BJ (cell line): ENCODE results near the gene UBN2. TPM values are rescaled to one million over a fixed set of nuclear protein-coding genes. Genes with fewer than 3 reads are reported as not detected.
"Not testable (repeated sequence)": the region's sequence is repeated elsewhere in the genome, so short reads cannot be mapped to it uniquely, and the experiment has no call there.

ENCODE experiments used
- CTCF ChIA-PET: fragments of 350-600 bp; formaldehyde crosslinking; extraction: SDS; loops from one replicate; lab custom pipeline; 2021; ENCODE audit warnings: antibody characterized with exemption, inconsistent platforms; lab: Yijun Ruan, JAX
- POLR2A ChIA-PET: fragments of 300-600 bp; sonication (Branson Sonifier 250); formaldehyde crosslinking; extraction: SDS; loops from one replicate; lab custom pipeline; 2021; ENCODE audit warnings: antibody characterized with exemption; lab: Charles Lee
- DNase-seq: peaks from one replicate; pipeline ENCODE4 v3.0.0-alpha.2; 2011; ENCODE audit warnings: low read depth
- H3K27me3 ChIP-seq: 2 replicates; pipeline ENCODE4 v1.6.0; 2011; ENCODE audit warnings: low read length; ENCODE audit not compliant: control insufficient read depth, insufficient read depth
- H3K36me3 ChIP-seq: 2 replicates; pipeline ENCODE4 v1.5.1; 2011; ENCODE audit warnings: low read length; ENCODE audit not compliant: control insufficient read depth, insufficient read depth
- H3K4me3 ChIP-seq: 2 replicates; pipeline ENCODE4 v1.5.1; 2011; ENCODE audit warnings: low read depth, mild to moderate bottlenecking, control low read depth, low read length
- CTCF ChIP-seq: IDR thresholded peaks from 2 replicates; pipeline ENCODE4 v1.5.1; 2011; ENCODE audit warnings: low read depth, mild to moderate bottlenecking, control low read depth, inconsistent platforms, low read length, moderate library complexity; ENCODE audit not compliant: insufficient read depth
- polyA plus RNA-seq: library from polyadenylated mRNA; depleted of rRNA; stranded (reverse); fragments of >200 nt; gene quantifications from 2 replicates; pipeline ENCODE4 v1.2.3, GENCODE V29; 2011

UBN2 gene
- polyA plus RNA-seq, 1 experiment, result 1.8 TPM

GRCh38 chr7:139332697-139333359 is 101.8 kb downstream of the UBN2 start:
- POLR2A ChIA-PET, result no interaction called here
- TF ChIP-seq CTCF, result no peak
- CTCF ChIA-PET, result interaction anchor here (0.6 to 1.0 kb wide), 3 partner anchors 9 to 225 kb away, joined by 3 to 4 read pairs (median 4); no protein-coding TSS in a partner anchor

GRCh38 chr7:139333443-139333842 is 102.4 kb downstream of the UBN2 start:
- DNase-seq, H3K36me3 ChIP-seq, H3K27me3 ChIP-seq, H3K4me3 ChIP-seq, POLR2A ChIA-PET: not testable (repeated sequence)
- CTCF ChIA-PET, result interaction anchor here (0.9 kb wide), 1 partner anchor 13 kb away, joined by 3 read pairs; no protein-coding TSS in a partner anchor

More at GRCh38 chr7:139332697-139333359, 101.8 kb downstream of the UBN2 start:
- H3K27me3 ChIP-seq, result no peaks in the 10 kb centered on the region
- no peak for DNase-seq
- H3K36me3 ChIP-seq, result no peaks in the 10 kb centered on the region
- H3K4me3 ChIP-seq, result no peak overlapping the region

- DNase-seq, result no peak
- POLR2A ChIA-PET, result no interaction called here
- Histone ChIP-seq H3K27me3 (no peaks in the 10 kb centered on the region), H3K4me3 (no peak overlapping the region), H3K36me3 (no peaks in the 10 kb centered on the region)
- TF ChIP-seq CTCF, result no peak
- CTCF ChIA-PET, result no interaction called here
These were observed 103.5 kb downstream of the UBN2 start for GRCh38 chr7:139334399-139335150.

GRCh38 chr7:139339025-139339424 is 108.0 kb downstream of the UBN2 start:
- POLR2A ChIA-PET, result no interaction called here
- DNase-seq, result no peak
- Histone ChIP-seq H3K4me3 (no peak overlapping the region), H3K27me3 (no peaks in the 10 kb centered on the region), H3K36me3 (no peaks in the 10 kb centered on the region)
- TF ChIP-seq CTCF, result no peak
- CTCF ChIA-PET, result interaction anchor here (0.7 to 1.4 kb wide), 4 partner anchors 9 to 32 kb away, joined by 4 to 8 read pairs (median 4); no protein-coding TSS in a partner anchor

GRCh38 chr7:139339698-139340036 is 108.6 kb downstream of the UBN2 start:
- no peaks in the 10 kb centered on the region for H3K36me3 ChIP-seq
- no peaks in the 10 kb centered on the region for H3K27me3 ChIP-seq
- ChIA-PET POLR2A (interaction anchor here (1.0 kb wide), 1 partner anchor 20 kb away, joined by 5 read pairs; the partner anchor contains the start of gene LUC7L2), CTCF (interaction anchor here (0.7 to 1.4 kb wide), 4 partner anchors 9 to 69 kb away, joined by 3 to 6 read pairs (median 4); no protein-coding TSS in a partner anchor)
- peak overlapping the region; percentile 91 for H3K4me3 ChIP-seq
- DNase-seq, result no peak
- no peak for TF ChIP-seq CTCF
